Keratinocyte (primary cell): ENCODE data around the gene PSMA4.
"Not testable (repeated sequence)": the region's sequence is repeated elsewhere in the genome, so short reads cannot be mapped to it uniquely, and the experiment has no call there.

Experiments used
- CTCF ChIP-seq, 3 experiments: IDR thresholded peaks in 1 of 3; conservative IDR thresholded peaks in 1 of 3; optimal IDR thresholded peaks in 1 of 3; 2 replicates in 2 of 3; 3 replicates in 1 of 3; pipeline versions ENCODE3 to v1.5.1; 2011; ENCODE audit warnings: low read length in 3 of 3, mild to moderate bottlenecking in 3 of 3, moderate library complexity in 2 of 3, control low read depth in 1 of 3, inconsistent platforms in 1 of 3; ENCODE audit not compliant: insufficient read depth in 2 of 3; ENCODE audit errors: extremely low read depth in 1 of 3
- EZH2 ChIP-seq: IDR thresholded peaks from one replicate; pipeline ENCODE4 v1.6.1; 2012; ENCODE audit warnings: inconsistent platforms, mild to moderate bottlenecking, low read length, moderate library complexity

GRCh38 chr15:78539464-78540140, 642 bp upstream of the PSMA4 start:
- not testable (repeated sequence) for TF ChIP-seq CTCF (optimal IDR thresholded peaks at IDR 0.05 in 1 of 3, IDR thresholded peaks at IDR 0.05 in 1 of 3, conservative IDR thresholded peaks at IDR 0.05 in 1 of 3; ENCODE audit: extremely low read depth in 1 of 3, insufficient read depth in 2 of 3, low read length in 3 of 3); EZH2
